Astrocyte of the cerebellum (primary cell): ENCODE data around the gene NRAP.

Experiments
- DNase-seq: peaks from one replicate; pipeline ENCODE4 v3.0.0-alpha.2; 2011; ENCODE audit warnings: low read depth
- H3K4me3 ChIP-seq: 2 replicates; pipeline ENCODE4 v1.5.1; 2011; ENCODE audit warnings: mild to moderate bottlenecking, low read depth, low read length, moderate library complexity
- in situ Hi-C: cut with HindIII; loops from 2 replicates; pipeline ENCODE4 v1.10.0; 2017; ENCODE audit warnings: low sequenced_read_pairs
- TF ChIP-seq, protein P1 (sequence below): IDR thresholded peaks from 2 replicates; pipeline ENCODE4 v1.5.1; 2012; ENCODE audit warnings: low read length, low read depth, moderate library complexity, mild to moderate bottlenecking; ENCODE audit errors: missing control alignments

The NRAP gene

DNA sequence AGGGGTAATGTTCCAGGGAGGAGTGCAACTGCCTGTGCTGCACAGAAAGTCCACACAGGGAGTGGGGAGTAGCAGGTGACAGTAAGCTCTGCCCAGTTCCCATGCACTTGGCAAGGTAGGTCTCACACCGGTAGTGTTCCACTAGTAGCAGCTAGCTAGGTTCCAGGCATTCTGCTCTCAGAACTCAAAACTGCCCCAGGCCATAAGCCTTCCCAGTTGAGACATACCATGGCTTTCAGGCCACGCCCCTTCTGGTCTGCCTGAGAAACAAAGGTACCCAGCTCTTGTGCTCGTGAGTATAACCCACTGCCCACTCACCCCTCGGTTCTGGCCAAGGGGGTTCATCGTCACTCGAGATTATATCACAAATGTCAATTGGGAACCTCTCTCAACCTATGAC, 28.4 kb upstream of the NRAP start:
- in situ Hi-C loops = no loop called here
- TF ChIP-seq, protein P1, sequence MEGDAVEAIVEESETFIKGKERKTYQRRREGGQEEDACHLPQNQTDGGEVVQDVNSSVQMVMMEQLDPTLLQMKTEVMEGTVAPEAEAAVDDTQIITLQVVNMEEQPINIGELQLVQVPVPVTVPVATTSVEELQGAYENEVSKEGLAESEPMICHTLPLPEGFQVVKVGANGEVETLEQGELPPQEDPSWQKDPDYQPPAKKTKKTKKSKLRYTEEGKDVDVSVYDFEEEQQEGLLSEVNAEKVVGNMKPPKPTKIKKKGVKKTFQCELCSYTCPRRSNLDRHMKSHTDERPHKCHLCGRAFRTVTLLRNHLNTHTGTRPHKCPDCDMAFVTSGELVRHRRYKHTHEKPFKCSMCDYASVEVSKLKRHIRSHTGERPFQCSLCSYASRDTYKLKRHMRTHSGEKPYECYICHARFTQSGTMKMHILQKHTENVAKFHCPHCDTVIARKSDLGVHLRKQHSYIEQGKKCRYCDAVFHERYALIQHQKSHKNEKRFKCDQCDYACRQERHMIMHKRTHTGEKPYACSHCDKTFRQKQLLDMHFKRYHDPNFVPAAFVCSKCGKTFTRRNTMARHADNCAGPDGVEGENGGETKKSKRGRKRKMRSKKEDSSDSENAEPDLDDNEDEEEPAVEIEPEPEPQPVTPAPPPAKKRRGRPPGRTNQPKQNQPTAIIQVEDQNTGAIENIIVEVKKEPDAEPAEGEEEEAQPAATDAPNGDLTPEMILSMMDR = no peak

DNA sequence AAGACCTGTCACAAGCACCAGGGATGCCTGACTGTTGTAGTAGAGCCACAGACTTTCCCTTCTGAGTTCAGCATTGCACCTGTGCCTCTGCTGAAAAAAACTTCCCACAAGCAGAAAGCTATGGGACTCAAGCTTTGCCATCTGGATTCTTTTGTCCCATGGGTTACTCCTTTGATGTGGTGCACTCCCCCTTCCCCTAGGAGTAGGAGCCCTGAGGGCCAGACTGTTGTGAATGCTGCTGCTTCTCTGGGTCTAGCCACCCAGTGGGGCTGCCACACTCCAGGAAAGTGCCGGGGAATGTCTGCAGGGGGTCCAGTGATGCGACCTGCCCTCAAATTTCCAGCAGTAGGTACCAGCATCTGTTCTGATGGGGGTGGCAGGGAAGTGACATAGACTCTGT, 27.5 kb upstream of the NRAP start:
- in situ Hi-C loops = no loop called here
- TF ChIP-seq, protein P1 = no peak
- H3K4me3 ChIP-seq = no peak overlapping the region
- no peak for DNase-seq

More for the DNA sequence above, 28.4 kb upstream of the NRAP start:
- no peak overlapping the region for H3K4me3 ChIP-seq
- DNase-seq = no peak

DNA sequence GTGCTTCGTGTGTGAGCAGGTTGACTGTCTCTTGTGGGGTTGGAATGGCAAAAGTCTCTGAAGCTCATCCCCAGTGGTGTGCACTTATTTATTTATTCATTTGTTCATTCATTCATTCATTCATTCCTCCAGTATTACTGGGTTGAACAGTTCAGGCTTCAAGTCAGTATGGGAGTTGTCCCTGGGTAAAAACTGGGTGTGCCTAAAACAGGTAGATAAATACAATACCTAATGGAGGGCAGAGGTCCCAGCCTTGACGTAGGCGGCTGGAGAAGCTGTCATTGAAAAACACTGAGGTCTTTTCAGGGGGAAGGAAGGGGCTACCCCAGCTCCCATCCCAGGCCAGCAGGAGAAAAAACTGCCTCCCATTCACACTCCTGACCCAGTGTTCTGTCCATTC, 26.9 kb upstream of the NRAP start:
- TF ChIP-seq, protein P1 = no peak
- in situ Hi-C loops = no loop called here
- no peak for DNase-seq
- H3K4me3 ChIP-seq = no peak overlapping the region

DNA sequence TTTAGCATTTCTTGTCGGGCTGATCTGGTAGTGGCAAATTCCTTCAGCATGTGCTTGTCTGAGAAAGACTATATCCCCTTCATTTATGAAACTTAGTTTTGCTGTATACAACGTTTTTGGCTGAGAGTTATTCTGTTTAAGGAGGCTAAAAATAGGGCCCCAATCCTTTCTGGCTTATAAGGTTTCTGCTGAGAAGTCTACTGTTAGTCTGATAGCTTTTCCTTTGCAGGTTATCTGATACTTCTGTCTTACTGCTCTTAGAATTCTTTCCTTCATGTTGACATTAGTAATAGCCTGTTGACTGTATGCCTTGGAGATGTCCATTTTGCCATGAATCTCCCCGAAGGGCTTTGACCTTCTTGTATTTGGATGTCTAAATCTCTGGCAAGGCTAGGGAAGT, 25.7 kb upstream of the NRAP start:
- in situ Hi-C loops = no loop called here
- DNase-seq = no peak

DNA sequence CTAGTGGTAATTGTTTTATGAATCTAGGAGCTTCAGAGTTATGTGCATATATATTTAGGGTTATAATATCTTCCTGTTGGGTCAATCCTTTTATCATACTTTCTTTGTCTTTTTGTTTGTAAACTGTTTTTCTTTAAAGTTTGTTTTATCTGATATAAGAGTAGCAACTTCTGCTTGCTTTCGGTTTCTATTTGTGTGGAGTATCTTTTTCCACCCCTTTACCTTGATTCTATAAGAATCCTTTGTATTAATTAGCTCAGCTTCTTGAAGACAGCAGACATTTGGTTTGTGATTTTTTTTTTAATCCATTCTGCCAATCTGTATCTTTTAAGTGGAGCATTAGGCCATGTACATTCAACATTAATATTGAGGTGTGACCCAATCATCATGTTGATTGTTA, 25.2 kb upstream of the NRAP start:
- H3K4me3 ChIP-seq = no peak overlapping the region
- TF ChIP-seq, protein P1 = no peak
- in situ Hi-C loops = no loop called here
- no peak for DNase-seq

More for the DNA sequence above, 25.7 kb upstream of the NRAP start:
- no peak overlapping the region for H3K4me3 ChIP-seq
- TF ChIP-seq, protein P1 = no peak

DNA sequence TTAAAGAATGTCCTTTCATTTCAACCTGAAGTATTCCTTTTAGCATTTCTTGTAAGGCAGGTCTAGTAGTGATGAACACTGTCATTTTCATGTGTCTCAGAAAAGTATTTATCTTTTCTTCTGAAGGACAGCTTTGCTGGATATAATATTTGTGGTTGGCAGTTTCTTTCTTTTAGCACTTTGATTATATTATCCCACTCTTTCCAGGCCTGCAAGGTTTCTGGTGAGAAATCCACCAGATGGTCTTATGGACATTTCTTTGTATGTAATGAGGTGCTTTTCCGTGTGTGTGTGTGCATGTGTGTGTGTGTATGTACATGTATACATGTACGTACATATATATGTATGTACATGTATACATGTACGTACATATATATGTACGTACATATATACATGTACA, 23.2 kb upstream of the NRAP start:
- DNase-seq = no peak
- TF ChIP-seq, protein P1 = no peak
- in situ Hi-C loops = no loop called here
- H3K4me3 ChIP-seq = no peak overlapping the region

DNA sequence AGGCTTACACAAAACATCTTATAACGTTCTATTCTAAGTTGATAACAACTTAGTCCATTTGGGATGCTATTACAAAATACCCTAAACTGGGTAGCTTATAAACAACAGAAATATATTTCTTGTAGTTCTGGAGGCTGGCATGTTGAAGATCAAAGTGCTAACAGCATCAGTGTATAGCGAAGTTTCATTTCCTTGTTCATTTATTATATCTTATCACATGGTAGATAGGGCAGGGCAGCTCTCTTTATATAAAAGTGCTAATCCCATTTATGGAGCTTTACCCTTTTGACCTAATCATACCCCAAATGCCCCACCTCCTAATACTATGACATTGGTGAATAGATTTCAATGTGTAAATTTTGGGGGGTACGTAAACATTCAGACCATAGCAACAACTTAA, 22.2 kb upstream of the NRAP start:
- DNase-seq = no peak
- H3K4me3 ChIP-seq = no peak overlapping the region
- TF ChIP-seq, protein P1 = no peak
- in situ Hi-C loops = no loop called here
